ENCODE measurements around the gene CDYL.
A peak's percentile ranks its signal among the peaks of the same experiment; 100 is the strongest.
"Not testable (repeated sequence)": the region's sequence is repeated elsewhere in the genome, so short reads cannot be mapped to it uniquely, and the experiment has no call there.

Gene CDYL

GRCh38 chr6:4803343-4803744 lies 27.1 kb downstream of the CDYL start:
- no peak for DNase-seq (ENCODE audit: low read depth)

GRCh38 chr6:4804095-4804494 lies 27.9 kb downstream of the CDYL start:
- peak; percentile 85 for DNase-seq (ENCODE audit: low read depth)

DNA sequence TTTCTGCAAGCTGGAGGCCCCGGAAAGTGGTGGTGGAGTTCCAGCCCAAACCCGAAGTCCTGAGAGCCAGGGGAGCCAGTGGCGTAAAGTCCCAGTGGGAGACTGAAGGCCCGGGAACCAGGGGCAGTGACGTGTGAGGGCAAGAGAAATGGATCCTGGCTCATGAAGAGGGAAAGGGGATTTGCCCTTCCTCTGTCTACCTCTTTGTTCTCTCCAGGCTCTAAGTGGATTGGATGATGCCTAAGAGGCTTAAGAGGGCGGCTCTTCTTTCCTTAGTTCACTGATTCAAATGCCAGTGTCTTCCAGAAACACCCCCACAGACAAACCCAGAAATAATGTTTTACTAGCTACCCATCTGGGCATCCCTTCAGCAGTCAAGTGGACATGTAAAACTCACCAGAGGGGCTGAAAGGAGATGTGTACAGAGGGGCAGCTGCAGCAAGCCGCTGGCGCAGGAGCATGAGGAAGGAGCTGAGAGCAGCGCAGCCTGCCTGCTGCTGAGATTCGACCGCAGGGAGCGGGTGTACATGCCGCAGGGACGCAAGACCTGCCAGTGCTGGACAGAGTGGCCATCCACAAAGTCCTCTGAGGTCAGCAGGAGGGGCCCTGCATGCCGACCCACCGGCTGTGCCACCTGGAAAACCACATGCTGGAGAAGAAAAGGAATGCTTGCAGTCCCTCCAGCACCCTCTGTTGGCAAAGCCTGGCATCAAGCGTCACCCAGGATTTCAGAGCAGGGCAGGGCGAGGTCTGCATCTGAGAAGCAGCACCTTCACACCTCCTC lies 29.5 kb downstream of the CDYL start:
- DNase-seq (ENCODE audit: low read depth): peak; percentile 47

- peak; percentile 6 for DNase-seq (ENCODE audit: low read depth)
Measured at GRCh38 chr6:4806337-4806725, 30.1 kb downstream of the CDYL start.

- DNase-seq (ENCODE audit: low read depth): no peak
Measured at GRCh38 chr6:4806791-4807190, 30.6 kb downstream of the CDYL start.

GRCh38 chr6:4808396-4808795 lies 32.2 kb downstream of the CDYL start:
- DNase-seq (ENCODE audit: low read depth): no peak

- peak; percentile 70 for DNase-seq (ENCODE audit: low read depth)
Measured at GRCh38 chr6:4809999-4810918, 34.1 kb downstream of the CDYL start.

GRCh38 chr6:4812068-4812467 lies 35.9 kb downstream of the CDYL start:
- peak; percentile 51 for DNase-seq (ENCODE audit: low read depth)

DNA sequence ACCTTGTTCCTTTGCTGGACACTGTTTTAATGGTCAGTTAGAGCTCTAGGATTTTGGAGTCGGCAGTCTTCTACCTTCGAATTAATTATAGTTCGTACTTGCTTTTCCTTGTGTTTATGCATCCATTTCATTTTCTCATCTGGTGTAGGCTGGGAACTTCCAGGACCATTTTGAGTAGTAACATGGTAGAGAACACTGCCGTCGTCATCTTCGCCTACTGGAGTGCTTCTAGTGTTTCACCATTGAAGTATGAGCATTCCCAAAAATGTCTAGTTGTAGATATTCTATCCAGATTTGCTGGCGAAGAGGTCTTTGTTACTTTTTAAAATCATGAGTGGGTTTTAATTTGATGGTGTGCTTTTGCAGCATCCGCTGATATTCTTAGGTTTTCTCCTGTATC lies 36.9 kb downstream of the CDYL start:
- no peak for DNase-seq (ENCODE audit: low read depth)

GRCh38 chr6:4814212-4814611 lies 38.0 kb downstream of the CDYL start:
- no peak for DNase-seq (ENCODE audit: low read depth)

- no peak for DNase-seq (ENCODE audit: low read depth)
Measured at GRCh38 chr6:4814987-4815386, 38.8 kb downstream of the CDYL start.

GRCh38 chr6:4815584-4815983 lies 39.4 kb downstream of the CDYL start:
- DNase-seq (ENCODE audit: low read depth): no peak

DNA sequence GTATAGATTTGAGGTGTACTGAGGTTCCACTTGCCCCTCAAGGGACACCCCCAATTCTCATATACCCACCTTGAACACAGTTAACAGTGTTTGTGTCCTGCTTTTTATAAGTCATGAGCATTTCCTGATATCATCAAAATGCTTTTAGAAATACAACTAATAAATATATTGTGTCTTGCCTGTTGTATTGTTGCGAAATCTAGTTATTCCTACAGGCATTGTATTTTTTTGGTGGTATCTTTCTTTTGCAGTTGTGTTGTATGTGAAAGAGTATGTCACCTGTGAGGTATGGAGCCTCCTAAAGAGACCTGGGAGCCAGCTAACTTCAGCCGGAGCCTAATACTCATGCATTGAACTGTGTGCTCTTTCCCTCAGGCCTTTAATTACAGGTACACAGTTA lies 40.7 kb downstream of the CDYL start:
- no peak for DNase-seq (ENCODE audit: low read depth)

DNA sequence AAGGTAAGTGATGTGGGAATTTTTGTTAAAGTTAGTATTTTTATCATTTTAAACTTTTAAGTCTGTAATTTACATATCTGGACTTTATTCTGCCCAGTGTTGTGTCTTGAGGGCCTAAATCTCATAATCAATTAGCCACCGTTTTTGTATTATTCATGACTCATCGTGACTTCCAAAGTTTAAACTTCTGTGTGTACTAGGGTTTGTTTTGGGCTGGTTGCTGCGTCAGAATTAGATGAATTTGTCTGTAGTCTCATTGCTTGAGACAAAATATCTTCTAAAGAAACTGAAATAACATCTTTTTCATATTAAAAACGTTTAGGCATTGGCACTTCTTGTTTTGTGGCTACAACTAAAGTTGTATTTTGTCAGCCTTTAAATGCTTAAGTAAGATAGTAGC lies 41.3 kb downstream of the CDYL start:
- peak; percentile 34 for DNase-seq (ENCODE audit: low read depth)

GRCh38 chr6:4818272-4818938 lies 42.2 kb downstream of the CDYL start:
- DNase-seq (ENCODE audit: low read depth): no peak

GRCh38 chr6:4819706-4820283 lies 43.6 kb downstream of the CDYL start:
- DNase-seq (ENCODE audit: low read depth): peak; percentile 37

DNA sequence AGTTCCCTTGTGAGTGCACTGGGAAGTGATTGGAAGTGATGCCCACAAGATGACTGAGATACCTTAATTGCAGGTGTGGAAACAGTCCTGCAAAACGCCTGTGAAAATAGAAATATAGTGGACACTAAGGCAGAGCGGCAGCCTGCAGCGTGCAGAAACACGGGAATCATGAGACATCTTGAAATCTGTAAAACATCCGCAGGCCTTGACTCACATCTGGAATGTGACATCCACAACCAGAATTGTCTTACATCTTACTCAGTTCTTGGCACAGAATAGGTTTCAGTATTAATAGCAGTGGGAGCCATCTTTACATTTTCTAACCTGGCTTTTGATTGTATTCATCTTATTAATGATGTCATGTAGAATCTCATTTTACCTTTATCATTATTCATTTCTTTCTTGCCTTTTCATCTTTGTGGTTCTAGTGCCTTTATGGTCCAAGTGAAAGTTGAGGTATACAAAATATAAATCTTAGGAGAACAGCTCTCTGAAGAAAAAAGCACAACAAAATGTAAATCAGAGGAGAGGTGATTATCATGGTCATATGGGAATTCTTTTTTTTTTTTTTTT lies 44.6 kb downstream of the CDYL start:
- peak; percentile 28 for DNase-seq (ENCODE audit: low read depth)

GRCh38 chr6:4822476-4822875 lies 46.3 kb downstream of the CDYL start:
- no peak for DNase-seq (ENCODE audit: low read depth)

- no peak for DNase-seq (ENCODE audit: low read depth)
Measured at GRCh38 chr6:4828187-4828698, 52.0 kb downstream of the CDYL start.

- DNase-seq (ENCODE audit: low read depth): no peak
Measured at GRCh38 chr6:4829089-4829488, 52.9 kb downstream of the CDYL start.

- DNase-seq (ENCODE audit: low read depth): not testable (repeated sequence)
Measured at GRCh38 chr6:4835540-4835939, 59.3 kb downstream of the CDYL start.

- no peak for DNase-seq (ENCODE audit: low read depth)
Measured at GRCh38 chr6:4840169-4840568, 64.0 kb downstream of the CDYL start.
